ENCODE results near the gene TMEM123. TPM values are rescaled to one million over a fixed set of nuclear protein-coding genes. Genes with fewer than 3 reads are reported as not detected.
A peak's percentile ranks its signal among the peaks of the same experiment; 100 is the strongest.

The TMEM123 gene
- total and polyA plus RNA-seq, 10 of the 15 experiments (the other 5 are each of a cell fraction or from before 2014, with no cell fraction given) = 35.1 to 667 (median 123) TPM

GRCh38 chr11:102396708-102397563 lies 55.6 kb downstream of the TMEM123 start:
- WGBS (ENCODE audit: insufficient coverage, insufficient replicate concordance, low lambda C conversion rate, missing lambda C conversion rate) = 25% methylated on average over 4 of the region's 4 CpGs
- H3K4me1 ChIP-seq (ENCODE audit: control insufficient read depth, insufficient read depth, low read length) = peaks cover 5% of the 10 kb centered on the region
- in situ Hi-C loops (cut with MboI) = loop anchor here (25.0 kb wide), 1 partner anchor 90 kb away; no protein-coding TSS in a partner anchor
- RAD21 ChIA-PET (ENCODE audit: unreplicated experiment) = interaction anchor here (1.0 to 1.9 kb wide), 5 partner anchors 55 to 269 kb away, joined by 3 to 7 read pairs (median 6); no protein-coding TSS in a partner anchor
- CTCF ChIA-PET = interaction anchor here (1.0 to 10.9 kb wide), 10 partner anchors 19 to 269 kb away, joined by 3 to 172 read pairs (median 4); no protein-coding TSS in a partner anchor
- H3K4me2 ChIP-seq (ENCODE audit: control insufficient read depth, insufficient read depth) = no peak overlapping the region
- no TSS peak for BruUV-seq (replicated peaks)
- ATAC-seq = peak; percentile 16; the same call in 2 of the 3 replicates
- DNase-seq (ENCODE audit: low read depth, low spot score) = no peak
- TF ChIP-seq RUNX3 (IDR thresholded peaks at IDR 0.05; ENCODE audit: low read length) = peak; percentile 35; the same call in 1 of the 2 replicates
- TF ChIP-seq ZNF24 (IDR thresholded peaks at IDR 0.05) = peak; percentile 56; the same call in 1 of the 2 replicates
- TF ChIP-seq RBBP5 (conservative IDR thresholded peaks at IDR 0.05) = no peak
- TF ChIP-seq, protein P1, sequence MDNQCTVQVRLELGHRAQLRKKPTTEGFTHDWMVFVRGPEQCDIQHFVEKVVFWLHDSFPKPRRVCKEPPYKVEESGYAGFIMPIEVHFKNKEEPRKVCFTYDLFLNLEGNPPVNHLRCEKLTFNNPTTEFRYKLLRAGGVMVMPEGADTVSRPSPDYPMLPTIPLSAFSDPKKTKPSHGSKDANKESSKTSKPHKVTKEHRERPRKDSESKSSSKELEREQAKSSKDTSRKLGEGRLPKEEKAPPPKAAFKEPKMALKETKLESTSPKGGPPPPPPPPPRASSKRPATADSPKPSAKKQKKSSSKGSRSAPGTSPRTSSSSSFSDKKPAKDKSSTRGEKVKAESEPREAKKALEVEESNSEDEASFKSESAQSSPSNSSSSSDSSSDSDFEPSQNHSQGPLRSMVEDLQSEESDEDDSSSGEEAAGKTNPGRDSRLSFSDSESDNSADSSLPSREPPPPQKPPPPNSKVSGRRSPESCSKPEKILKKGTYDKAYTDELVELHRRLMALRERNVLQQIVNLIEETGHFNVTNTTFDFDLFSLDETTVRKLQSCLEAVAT (IDR thresholded peaks at IDR 0.05) = no peak
- no peak for TF ChIP-seq PML (IDR thresholded peaks at IDR 0.05; ENCODE audit: low read length)
- no peak for TF ChIP-seq RFX5 (IDR thresholded peaks at IDR 0.05; ENCODE audit: low read depth, low read length)
- TF ChIP-seq IRF4 (IDR thresholded peaks at IDR 0.05; ENCODE audit: low read depth, low read length) = no peak
- TF ChIP-seq, protein P2, sequence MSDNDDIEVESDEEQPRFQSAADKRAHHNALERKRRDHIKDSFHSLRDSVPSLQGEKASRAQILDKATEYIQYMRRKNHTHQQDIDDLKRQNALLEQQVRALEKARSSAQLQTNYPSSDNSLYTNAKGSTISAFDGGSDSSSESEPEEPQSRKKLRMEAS (IDR thresholded peaks at IDR 0.05; ENCODE audit: low read depth, low read length) = no peak
- TF ChIP-seq FOS (IDR thresholded peaks at IDR 0.05; ENCODE audit: borderline replicate concordance, extremely low read depth, insufficient read length) = no peak
- TF ChIP-seq JUNB (IDR thresholded peaks at IDR 0.05) = peak; percentile 29; the same call in 1 of the 2 replicates
- no peak overlapping the region for H2AFZ ChIP-seq (ENCODE audit: control insufficient read depth, low read depth, low read length)
- H3K4me3 ChIP-seq = no peak overlapping the region
- H3K9me3 ChIP-seq (replicated peaks; ENCODE audit: control insufficient read depth, insufficient read depth, low read length) = no peaks in the 10 kb centered on the region
- FAIRE-seq = no peak
- no peaks in the 10 kb centered on the region for H4K20me1 ChIP-seq (ENCODE audit: control insufficient read depth, insufficient read depth)
- no peaks in the 10 kb centered on the region for H3K79me2 ChIP-seq (ENCODE audit: control insufficient read depth, insufficient read depth, low read length)
- SMC1A ChIA-PET (ENCODE audit: uncharacterized antibody, unreplicated experiment) = interaction anchor here (0.6 to 13.6 kb wide), 30 partner anchors 11 to 216 kb away, joined by 3 to 168 read pairs (median 4); no protein-coding TSS in a partner anchor
- intact Hi-C loops (cut with micrococcal nuclease; ENCODE audit: unreplicated experiment) = no loop called here
- H3K36me3 ChIP-seq (ENCODE audit: control insufficient read depth in 2 of 2, insufficient read depth in 2 of 2, low read length in 1 of 2) = peaks cover 0 to 27% of the 10 kb centered on the region in 2 experiments
- H3K9ac ChIP-seq (ENCODE audit: control insufficient read depth, insufficient read depth, low read length) = no peak overlapping the region
- no peaks in the 10 kb centered on the region for H3K27me3 ChIP-seq (replicated peaks in 1 of 2; ENCODE audit: control insufficient read depth in 2 of 2, insufficient read depth in 2 of 2, low read length in 1 of 2)
- H3K27ac ChIP-seq (ENCODE audit: control insufficient read depth, insufficient read depth) = no peak overlapping the region
- POLR2A ChIA-PET = no interaction called here

Measured in GM12878 (cell line).